GM21576 (cell line): ENCODE results near the gene RPS19BP1.

Experiments used
- ATAC-seq: cut with Tn5 transposase; IDR thresholded peaks from one replicate; pipeline ENCODE4 v1.9.1; 2021; ENCODE audit warnings: mild to moderate bottlenecking, moderate library complexity; ENCODE audit not compliant: unreplicated experiment

Gene RPS19BP1

DNA sequence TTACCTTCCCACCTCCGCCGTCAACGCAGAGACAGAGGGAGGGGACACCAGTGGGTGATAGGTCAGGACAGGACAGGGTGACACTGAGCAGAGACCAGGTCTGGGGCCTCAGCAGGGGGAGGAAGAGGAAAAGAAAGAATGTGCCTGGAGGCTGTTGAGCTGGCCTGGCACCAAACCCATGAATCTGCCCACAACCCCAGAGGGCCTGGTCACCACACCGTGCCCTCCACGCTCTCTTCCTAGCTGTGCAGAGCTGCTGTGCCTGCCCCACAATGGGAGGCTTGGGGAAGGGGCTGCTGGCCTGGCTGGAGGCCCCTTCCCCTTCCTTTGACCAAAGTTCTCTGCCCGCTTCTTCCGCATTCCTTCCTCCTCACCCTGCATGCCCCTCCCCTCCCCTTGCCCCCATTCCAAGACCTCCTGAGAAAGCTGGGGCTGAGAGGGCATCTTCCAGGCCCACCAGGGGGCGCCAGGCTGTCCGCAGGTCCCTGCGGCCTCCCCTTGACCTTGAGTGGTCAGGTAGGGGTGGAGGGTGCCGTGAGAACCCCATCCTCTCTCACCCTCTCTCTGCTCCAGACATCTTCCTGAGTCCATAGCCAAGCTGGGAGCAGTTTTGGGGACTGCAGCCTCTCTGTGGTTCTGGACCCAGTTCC lies 27.0 kb upstream of the RPS19BP1 start:
- no peak for ATAC-seq

DNA sequence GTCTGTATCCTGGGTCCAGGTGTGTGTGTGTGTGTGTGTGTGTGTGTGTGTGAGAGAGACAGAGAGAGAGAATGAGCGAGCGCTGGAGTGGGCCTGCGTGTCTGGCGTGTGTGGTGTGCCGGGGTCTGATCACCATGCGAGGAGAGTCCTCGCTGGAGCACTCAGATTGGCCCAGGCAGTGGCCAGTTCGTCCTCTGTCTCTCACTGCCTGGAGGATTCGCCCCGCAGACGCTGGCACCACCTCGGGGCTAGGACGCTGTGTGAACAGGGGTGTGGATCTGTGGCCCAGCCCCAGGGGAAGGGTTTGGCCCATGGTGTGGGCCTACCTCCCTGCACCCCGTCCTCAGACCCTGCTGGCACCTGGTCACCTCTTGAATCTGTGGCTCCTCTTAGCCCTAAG lies 26.4 kb upstream of the RPS19BP1 start:
- ATAC-seq: no peak

GRCh38 chr22:39558254-39558727 lies 25.7 kb upstream of the RPS19BP1 start:
- ATAC-seq: no peak

DNA sequence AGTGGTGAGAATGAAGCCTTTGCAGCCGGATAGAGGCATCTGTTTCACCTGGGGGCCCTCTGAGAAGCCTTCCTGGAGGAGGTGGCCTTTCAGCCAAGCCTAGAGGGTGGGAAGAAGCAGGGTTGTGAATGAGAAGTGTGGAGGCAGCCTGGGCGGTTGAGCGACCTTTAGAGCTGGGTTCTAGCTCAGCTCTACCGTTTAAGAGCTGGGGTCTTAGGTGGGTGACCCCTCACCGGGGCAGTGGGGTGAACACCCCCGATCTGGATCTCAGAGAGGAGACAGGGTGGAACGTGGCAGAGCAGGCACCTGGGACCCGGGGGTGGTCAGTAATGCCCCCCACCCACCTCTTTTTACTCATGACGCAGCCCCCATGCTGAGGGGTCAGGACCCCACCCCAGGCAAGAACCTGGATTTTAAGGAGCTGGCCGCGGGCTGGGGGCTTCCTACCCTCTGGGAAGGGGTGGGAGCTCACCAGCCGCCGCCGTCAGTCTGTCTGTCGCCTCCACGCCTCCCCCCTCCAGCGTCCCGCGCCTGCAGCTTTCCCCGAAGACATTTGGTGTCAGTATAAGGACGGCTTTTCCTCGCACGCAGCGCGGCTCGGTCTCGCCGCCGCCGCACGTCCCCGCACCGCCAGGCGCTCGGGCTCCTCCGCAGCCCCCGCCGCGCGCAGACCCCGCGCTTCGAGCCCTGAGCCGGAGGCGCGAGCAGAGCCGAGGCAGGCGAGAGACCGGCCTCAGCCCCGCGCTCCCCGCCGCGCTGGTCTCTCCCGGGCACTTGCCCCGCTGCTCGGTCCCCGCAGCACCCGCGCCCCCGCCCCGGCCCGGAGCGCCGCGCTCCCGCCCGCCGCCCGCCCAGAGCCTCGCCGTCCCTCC lies 24.7 kb upstream of the RPS19BP1 start:
- ATAC-seq: no peak

DNA sequence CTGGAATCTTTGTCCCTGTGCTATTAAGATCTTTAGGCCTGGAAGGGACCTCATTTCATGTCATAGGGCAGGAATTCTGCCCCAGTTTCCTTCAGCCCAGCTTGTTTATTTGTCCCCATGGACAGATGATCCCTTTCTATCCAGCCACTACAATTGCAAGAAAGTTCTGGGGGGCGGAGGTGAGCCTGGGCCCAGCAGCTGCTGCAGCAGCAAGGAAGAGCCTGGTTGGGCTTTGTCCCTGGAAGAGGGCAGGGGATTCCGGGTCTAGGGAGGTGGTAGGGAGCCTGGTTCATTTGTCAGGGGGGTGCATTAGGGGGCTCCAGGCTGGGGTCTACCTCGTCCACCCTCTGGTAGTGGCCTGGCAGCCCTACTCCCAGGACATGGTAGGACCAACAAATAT lies 21.6 kb upstream of the RPS19BP1 start:
- ATAC-seq: no peak

- no peak for ATAC-seq
Observed at GRCh38 chr22:39553429-39553828, 20.9 kb upstream of the RPS19BP1 start.

DNA sequence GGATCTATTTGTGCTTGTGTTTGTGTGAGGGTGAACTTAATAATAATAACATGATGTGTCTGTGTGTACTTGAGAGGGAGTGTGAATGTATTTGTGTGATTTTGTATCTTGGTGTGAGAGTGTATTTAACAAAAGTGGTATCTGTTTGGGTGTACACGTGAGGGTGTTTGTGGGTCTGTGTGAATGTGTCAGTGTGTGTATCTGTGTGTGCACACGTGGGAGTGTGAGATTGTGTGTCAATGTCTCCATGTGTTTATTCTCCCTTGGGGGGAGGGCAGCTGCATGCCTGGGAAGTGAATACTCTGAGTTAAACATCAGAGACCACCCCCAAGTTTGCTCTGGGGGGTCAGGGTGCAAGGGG lies 15.0 kb upstream of the RPS19BP1 start:
- ATAC-seq: no peak

GRCh38 chr22:39546889-39547586 lies 14.5 kb upstream of the RPS19BP1 start:
- ATAC-seq: no peak

- no peak for ATAC-seq
Observed at GRCh38 chr22:39545386-39546365, 13.1 kb upstream of the RPS19BP1 start.

DNA sequence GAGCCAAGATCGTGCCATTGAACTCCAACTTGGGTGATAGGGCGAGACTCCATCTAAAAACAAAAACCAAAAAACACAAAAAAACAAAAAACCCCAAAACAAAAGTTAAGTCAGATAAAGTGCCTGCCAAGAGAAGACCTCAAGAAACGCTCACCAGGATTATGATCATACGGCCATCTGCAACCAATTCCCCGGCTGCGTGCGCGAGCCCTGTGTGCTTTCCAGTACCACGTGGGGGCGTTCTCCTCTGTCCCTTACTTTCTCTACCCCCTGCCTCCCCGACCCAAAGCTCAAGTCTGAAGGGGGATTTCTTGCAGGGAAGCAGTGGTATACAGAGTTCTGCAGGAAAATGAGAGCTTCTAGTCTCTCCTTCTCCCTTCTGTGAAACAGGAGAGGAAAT lies 10.5 kb upstream of the RPS19BP1 start:
- no peak for ATAC-seq

- ATAC-seq: no peak
Observed at GRCh38 chr22:39537975-39538374, 5.4 kb upstream of the RPS19BP1 start.

DNA sequence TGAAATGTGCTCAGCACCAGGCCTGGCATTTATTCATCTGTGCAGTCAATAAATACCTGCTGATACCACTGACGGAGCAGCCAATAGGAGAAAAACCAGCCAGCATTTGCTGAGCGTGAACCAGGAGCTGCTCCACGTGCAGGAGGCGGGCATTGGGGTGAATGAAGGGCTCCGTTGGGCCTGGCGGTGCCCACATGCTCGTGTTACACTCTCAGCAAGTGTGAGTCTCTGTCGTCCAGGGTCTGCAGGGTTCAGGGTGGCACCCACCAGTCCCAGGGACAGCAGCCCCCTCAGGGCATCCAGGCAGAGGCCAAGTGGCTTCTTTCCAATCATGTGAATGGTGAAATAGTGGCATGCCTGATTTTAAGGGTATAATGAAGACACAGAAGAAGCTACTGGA lies 4.2 kb upstream of the RPS19BP1 start:
- no peak for ATAC-seq

DNA sequence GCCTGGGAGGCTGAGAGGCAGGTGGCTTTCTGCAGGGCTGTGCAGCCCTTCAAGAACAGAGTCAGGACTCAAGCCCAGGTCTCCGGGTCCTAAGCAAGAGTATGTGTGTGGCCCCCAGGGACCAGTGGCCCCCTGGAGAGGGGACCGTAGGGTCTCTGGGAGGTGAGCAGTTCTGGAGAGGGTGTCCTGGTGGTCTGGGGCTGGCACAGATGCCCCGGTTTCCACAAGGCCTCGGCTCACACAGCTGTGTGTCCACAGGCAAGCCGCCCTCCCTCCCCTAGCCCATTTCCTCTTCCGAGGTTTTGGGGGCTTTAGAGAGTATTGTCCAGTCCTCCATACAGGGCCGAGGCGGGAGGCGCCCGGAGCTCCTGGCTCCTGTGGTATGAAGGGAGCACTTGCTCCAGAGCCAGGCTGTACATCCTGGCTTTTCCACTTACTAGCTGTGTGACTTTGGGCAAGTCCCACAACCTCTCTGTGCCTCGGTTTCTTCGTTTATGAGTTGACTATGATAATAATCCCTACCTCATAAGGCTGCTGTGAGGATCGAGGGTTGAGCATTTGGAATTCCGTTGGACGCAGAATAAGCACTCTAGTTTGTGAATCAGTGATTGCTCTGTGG lies 3.4 kb upstream of the RPS19BP1 start:
- no peak for ATAC-seq

DNA sequence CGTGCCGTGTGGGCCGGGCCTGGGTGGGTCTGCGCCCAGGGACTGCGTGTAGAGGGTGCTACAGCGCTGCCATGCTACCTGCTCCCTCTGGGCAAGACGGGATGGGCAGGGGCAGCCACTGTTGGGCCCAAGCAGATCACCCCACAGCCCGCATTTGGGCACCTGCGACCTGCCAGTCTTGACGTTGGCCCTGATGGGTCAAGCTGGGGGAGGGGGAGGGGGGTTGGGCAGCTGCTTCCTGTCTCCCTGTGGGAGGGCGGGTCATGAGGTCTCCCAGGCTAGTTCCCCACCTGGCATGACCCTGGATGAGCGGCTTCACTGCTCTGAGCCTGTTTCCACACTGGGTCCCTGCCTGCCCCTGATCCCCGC lies 2.8 kb upstream of the RPS19BP1 start:
- ATAC-seq: no peak

GRCh38 chr22:39534591-39535356 lies 2.2 kb upstream of the RPS19BP1 start:
- ATAC-seq: no peak

GRCh38 chr22:39534092-39534506 lies 1.6 kb upstream of the RPS19BP1 start:
- ATAC-seq: no peak

DNA sequence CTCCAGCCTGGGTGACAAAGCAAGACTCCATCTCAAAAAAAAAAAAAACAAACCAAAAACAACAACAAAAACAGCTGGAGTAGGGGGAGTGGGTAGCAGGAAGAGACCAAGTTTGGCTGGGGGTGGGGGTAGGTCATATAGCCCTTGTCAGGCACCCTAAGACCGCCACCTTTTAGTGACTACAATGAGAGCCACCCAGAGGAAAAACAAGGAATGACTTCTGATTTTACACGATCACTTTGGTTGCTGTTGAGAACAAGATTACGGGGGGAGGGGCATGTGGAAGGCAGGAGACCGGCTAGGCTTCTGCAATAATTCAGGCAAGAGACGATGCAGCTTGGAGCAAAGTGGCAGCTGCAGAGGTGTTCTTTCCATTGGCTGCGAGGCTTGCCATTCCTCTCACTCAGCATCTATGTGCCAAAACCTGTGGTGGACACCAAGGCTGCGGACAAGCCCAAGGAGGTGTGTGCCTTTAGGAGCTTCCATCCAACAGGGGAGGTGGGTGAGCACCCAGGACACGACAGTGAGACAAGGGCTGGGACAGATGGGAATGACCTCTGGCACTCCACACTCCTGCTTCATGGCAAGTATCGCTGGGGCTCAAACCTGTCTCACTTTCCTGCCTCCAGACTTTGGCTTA lies 1.7 kb downstream of the RPS19BP1 start:
- ATAC-seq: no peak

- no peak for ATAC-seq
Observed at GRCh38 chr22:39530116-39530515, 2.4 kb downstream of the RPS19BP1 start.

- no peak for ATAC-seq
Observed at GRCh38 chr22:39529487-39529851, 3.1 kb downstream of the RPS19BP1 start.
